GM18511 (cell line): ENCODE data around the gene PLCB1.
A peak's percentile ranks its signal among the peaks of the same experiment; 100 is the strongest.

Experiments used
- ATAC-seq: cut with Tn5 transposase; IDR thresholded peaks from one replicate; pipeline ENCODE4 v1.9.1; 2021; ENCODE audit warnings: mild to moderate bottlenecking, moderate library complexity; ENCODE audit not compliant: unreplicated experiment

The PLCB1 gene

DNA sequence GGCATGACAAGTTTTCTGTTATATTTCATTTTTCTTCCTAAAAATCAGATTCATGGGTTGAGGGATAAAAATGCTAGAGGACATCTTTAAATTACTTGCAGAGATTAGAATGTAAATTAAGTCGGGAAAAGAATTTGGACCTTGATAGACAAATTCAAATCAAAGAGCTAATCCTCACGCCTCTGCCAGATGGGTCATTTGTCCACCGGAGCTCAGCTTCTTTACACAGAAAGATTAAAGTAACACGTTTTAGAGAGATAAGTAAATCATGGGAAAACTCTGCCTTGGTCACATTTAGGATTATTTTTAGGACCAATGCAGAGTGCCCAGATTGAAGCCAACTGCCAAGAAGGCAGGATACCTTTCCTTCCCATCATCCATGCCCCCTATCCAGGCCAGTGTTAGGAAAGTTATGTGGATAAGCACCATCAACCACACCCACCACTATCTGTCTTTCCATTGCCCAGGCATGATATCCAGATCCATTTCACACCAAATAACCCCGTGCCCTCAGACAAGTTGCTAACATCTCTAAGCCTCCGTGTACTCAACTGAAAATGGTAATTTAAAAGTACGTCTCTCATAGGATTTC lies 539.4 kb downstream of the PLCB1 start:
- no peak for ATAC-seq

DNA sequence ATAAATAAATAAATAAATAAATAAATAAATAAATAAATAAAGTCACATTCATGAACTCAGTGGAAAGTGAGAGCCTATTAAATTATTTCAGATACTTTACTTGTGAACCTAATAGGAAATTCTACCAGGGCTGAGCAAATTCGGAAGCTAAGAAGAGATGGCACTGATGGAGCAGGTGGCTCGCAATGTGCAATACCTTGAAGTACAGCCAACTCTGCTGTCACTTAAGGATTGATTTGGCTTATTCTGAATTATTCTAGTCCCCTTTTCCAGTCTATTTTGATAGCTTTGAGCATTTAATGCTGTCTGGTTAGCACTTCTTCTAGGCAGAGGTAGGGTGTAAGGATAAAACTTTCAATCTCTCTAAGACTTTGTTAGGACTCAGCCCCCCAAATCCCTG lies 541.0 kb downstream of the PLCB1 start:
- no peak for ATAC-seq

DNA sequence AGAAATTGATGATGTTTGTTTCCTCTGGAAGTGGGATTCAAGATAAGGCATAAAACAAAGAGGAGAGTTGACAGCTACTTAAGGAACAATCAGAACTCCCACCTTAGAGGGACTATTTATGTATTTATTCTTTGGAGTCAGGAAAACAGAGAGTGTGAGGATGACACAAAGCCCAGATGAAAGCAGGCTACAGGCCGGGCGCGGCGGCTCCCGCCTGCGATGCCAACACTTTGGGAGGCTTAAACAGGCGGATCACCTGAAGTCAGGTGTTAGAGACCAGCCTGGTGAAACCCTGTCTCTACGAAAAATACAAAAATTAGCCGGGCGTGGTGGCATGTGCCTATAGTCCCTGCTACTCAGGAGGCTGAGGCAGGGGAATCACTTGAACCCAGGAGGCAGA lies 543.8 kb downstream of the PLCB1 start:
- no peak for ATAC-seq

DNA sequence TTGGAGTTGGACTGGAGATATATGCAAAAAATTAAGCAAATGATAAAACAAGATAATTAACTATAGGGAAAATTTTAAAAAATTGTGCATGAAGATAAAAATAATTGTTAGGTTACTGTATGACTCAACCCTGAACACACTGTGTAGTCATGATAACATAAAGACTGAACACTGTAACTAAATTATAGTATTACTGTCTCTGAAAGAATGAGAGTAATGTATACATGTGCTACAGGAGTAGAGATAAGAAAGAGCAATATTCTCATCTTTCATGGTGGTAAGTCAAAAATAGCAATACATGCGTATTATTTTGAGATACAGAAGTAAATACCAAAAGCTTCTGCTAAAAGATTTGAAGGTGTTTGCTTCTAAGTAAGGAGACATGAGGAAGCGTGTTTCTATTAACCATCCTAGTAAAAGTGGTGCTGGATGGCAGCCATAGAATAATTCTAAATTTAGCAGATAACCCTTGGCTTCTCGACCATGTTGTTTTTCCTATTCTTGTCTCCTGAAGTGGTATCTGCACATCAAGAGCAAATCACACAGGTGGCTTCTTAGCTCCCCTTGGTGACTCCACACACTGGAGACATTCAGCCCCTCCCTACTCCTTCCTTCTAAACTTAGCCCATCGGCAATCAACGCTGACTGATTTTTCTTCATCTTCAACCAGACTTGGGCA lies 546.2 kb downstream of the PLCB1 start:
- ATAC-seq, result no peak

DNA sequence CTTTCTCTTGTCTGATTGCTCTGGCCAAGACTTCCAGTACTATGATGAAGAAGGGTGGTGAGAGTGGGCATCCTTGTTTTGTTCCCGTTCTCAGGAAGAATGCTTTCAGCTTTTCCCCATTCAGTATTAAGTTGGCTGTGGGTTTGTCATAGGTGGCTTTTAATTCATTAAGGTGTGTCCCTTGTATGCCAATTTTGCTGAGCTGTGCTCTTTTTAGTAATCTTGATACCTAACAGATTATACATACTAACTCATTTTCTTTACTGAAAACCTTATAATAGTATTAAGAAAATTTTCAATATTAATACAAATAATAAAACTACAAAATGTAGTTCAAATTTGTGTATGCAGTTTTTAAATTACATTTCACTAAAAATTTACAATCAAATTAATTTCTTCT lies 557.3 kb downstream of the PLCB1 start:
- no peak for ATAC-seq

DNA sequence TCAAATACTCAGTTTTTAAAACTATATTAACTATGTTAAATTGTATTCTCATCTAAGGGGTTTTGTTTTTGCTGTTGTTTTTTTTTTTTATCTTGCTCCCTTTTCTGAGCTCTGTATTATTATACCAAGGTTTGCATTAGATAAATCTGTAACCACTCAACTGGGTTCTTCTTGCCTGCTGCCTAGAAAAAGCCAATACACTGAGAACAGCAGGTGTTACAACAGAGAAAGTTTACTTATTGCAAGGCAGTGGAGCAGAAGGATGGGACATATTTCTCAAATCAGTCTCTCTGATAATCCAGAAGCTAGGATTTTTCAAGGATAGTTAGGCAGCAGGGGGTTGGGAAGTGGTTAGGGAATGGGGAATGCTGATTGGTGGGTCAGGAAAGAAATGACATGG lies 558.0 kb downstream of the PLCB1 start:
- no peak for ATAC-seq

DNA sequence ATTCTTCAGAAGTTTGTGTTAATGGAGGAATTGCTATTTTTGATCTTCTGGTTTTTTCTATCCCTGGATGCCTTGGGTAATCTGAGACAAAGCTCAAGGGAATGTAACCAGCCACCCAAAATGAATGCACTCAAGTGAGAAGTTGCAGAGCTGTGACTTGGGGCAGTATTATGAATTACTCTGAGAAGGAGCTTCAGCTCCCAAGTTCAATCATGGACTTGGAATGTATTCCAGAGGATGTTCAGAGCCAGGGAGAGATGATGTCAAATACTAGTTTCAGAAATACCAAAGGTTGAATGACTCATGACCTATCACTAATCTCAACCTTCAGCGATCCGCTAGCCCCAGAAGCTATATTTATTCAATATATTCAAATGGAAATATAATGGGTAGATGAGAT lies 561.6 kb downstream of the PLCB1 start:
- ATAC-seq, result no peak

DNA sequence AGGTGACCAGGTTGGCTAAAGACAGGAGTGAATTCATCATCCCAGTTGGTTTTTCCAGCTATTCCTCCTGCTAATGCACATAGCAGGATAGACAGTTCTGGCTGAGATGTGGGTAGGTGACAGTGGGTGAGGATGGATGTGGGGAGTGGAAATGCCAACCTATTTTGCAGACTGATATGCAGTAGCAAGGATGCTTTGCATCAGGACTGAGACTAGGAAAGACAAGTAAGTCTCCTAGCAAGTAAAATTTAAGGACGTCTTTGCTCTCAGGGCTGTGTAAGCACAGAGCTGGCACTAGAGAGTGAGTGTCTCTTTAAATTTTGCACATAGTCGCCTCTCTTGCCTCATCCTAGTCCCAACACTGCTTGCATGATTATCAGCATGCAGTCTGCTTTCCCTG lies 568.7 kb downstream of the PLCB1 start:
- ATAC-seq, result no peak

DNA sequence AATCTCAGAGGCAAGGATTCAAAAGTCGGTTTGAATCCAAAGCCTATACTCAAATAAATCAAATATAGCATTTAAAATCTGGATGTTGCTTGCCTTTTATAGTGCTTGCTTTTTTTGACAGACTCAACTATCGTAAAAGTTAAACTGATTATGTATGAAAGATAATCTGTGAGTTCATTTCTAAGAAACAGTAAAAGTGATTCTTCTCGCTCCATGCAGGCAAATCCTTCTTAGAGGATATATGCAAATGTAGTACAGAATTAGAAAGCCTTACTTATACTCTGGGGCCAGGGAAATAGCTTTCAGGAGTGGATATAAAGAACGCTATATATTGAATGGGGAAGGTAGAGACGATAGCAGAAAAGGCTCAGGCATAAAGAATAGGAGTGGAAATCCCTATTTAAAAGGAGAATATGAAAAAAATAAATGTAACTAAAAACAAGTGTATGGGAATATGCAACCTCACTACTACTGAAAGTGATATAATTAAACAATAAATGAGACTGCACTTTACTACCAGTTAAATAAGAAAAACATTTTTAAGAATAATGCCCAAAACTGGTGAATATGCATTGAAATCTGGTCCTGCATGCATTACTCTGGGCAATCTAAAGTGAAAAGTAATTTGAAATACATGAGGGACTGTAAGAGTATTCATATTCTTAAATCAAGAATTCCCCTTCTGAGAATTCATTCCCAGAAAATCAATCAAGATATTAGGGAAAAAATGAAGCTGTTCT lies 575.1 kb downstream of the PLCB1 start:
- no peak for ATAC-seq

DNA sequence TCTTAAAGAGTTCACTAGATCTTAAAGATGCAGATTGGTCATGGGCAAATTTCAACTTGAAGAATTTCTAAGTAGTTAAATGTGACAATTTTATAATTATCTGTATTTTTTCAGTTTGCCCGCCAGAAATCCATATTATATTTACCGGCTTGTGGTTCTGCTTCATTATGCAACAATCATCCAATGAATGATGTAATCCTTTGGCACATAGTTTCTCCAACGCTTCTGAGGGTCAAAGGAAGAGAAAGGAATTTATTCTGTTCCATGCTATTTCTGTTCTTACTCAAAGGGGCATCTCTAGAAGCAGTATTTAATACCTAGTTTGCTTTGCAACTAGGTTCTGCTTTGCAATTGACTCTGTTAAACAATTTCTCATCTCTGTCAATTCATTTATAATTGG lies 577.6 kb downstream of the PLCB1 start:
- no peak for ATAC-seq

DNA sequence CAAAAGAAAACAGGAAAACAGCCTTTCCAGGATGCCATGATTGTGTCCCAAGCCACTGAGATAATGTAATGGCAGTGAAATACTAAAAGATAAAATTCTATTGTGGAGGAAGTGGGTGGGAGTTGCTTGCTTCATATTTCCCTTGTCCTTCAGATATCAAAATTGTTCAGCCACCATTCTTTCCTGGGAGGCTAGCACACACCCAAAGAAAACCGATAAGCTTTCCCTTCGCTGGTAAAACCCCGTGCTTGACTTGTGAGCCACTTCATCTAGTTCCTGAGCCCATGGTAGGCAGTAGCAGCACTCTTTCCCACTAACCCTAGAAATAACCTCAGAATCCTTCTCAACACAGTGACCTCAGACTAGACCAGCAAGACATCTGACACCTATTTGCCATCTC lies 579.4 kb downstream of the PLCB1 start:
- ATAC-seq, result no peak

DNA sequence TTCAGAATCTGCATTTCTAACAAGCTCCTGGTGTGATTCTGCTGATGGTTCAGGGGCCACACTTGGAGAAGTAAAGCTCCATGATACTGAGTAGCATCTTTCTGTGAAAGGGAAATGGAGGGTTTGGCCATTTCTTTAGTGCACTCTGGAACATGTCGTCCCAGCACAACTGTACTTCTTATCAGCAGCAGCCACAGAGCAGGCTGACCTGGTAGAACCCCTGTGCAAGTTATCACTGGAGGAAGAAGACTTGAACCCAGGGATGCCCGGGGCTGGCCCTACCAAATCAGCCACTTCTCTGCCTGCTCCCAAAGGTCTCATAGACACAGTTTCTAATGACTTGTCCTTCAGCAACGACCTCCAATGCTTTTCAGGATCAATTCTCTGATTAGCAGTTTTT lies 582.1 kb downstream of the PLCB1 start:
- ATAC-seq, result no peak

DNA sequence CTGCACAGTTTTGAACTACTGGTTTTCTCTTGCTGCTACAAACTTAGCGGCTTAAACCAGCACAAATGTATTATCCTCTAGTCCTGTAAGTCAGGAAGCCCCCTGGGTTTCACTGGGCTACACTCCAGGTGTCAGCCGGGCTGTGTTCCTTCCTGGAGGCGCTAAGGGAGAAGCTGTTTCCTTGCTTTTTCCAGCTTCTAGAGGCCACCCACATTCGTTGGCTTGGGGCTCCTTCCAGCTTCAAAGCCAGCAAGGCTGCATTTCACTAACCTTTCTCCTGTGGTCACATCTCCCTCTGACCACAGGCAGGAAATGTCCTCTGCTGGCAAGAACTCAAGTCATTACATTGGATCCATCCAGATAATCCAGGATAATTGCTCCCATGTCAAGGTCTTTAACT lies 586.2 kb downstream of the PLCB1 start:
- ATAC-seq, result no peak

DNA sequence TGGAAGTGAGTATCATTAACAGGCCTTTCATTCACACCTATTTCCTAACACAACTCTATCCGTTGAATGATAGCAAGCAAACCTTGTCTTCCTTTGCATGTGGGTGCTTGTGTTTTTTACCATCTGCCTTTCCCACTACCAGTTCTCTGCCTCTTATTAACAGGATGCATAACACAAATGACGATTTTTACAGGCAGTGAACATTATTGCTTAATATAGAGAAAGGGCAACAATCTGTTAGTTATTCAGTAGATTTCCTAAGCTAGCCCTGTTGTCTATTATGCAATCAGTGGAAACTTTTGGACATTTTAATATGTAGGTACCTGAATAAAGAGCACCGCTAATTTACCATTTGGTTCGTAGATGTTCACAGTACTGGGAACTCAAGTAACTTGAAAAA lies 588.0 kb downstream of the PLCB1 start:
- ATAC-seq, result no peak

DNA sequence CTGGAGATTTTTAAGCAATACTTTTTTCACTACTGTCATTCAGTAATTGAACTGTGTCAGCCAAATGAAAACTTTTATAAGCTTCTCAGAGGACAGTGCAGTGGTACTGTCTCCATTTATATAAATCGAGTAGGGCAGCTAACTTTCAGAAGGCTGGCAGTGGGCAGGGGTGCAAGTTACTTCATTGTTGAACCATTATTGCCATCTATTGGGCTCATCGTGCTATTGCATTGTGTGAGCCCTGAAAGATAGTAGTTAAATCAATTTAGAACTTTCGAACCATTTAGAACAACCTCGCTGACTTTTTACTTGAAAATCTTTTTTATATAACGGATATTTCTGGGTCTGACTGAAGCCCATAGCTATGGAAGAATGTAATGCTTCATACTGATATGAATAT lies 589.0 kb downstream of the PLCB1 start:
- ATAC-seq, result peak; percentile 78

DNA sequence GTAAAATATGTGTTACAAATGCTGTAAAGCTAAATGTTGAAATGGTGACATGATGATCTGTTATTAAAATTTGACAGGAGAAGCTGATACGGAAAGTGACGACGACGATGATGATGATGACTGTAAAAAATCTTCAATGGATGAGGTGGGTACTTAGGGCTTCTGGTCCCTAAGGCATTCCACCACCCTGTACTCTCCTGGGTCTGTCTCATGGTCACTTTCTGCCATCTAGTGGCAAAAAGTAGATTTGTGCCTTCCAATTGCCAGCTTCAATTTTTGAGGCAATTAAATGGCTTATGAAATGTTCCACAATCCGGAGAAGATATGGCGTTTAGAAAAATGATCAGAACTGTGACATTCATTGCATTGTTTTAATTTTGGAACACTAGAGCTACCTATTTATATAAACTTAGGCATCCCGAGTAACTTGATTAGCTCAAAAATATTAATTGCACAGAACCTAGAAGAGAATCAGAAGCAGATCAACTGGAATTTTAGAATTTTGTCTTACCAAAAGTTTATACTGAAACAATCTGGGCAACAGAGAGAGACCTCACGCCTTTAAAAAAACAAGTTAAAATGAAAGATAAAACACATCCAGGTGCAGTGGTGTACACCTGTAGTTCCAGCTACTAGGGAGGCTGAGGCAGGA lies 590.3 kb downstream of the PLCB1 start:
- ATAC-seq, result peak; percentile 76

DNA sequence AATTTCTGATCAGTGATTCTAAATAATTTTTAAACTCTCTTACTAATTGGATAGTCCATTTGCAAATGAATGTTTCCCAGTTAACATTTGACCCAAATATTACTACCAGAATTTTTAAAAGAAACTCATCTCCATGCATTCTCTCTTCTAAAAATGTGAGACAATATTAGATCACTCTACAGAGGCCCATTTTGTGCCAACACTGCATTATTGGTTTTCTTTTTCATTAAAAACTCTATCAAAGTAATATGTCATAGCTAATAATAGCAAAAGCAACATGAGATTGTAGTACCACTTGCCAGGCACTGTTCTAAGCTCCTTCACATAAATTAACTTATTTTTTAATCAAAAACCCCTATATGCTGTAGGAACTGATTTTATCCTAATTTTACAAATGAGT lies 591.2 kb downstream of the PLCB1 start:
- no peak for ATAC-seq

DNA sequence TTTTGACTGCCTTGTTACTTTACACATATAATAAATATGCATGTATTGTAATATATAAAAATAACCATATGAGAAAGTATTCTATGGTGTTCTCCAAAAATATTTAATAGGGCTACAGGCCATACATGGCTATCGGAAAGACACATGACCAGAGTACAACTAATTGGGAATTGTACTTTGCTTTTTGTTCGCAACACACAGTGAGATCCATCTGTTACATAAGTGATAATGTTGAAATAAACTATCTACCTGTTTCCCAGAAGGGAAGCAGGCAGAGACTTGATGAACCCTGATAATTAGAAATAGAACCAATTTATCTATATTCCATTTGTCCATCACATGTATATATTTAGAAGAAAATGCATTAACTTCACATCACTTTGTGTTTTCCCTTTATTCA lies 592.8 kb downstream of the PLCB1 start:
- no peak for ATAC-seq

DNA sequence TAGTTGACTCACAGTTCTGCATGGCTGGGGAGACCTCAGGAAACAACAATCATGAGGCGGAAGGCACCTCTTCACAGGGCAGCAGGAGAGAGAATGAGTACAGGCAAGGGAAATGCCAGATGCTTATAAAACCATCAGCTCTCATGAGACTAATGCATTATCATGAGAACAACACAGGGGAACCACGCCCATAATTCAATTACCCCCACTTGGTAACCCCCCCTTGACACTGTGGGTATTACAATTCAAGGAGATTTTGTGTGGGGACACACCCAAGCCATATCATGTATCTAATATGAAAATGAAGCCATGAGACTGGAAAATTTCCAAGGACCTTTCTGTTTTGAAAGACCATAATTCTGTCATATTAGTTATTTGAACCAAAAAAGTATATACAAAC lies 594.4 kb downstream of the PLCB1 start:
- ATAC-seq, result no peak

DNA sequence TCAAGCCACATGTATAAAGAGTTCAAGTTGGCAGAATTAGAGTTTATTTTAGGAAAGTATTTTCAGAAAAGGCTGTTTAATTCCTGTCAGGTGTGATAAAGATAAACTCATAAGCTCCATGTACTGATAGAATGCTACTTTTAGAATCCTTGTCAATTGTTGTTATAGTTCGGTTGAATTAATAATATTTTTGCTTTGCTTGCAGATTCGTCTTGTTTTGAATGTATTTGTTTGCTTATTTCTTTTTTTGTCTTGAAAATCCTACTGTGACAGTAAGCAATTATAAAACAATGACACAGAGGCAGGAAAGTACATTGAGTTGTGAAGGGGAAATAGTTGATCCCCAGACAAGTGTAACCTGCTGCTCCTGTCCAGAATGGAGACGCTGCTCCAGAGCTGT lies 602.9 kb downstream of the PLCB1 start:
- no peak for ATAC-seq

DNA sequence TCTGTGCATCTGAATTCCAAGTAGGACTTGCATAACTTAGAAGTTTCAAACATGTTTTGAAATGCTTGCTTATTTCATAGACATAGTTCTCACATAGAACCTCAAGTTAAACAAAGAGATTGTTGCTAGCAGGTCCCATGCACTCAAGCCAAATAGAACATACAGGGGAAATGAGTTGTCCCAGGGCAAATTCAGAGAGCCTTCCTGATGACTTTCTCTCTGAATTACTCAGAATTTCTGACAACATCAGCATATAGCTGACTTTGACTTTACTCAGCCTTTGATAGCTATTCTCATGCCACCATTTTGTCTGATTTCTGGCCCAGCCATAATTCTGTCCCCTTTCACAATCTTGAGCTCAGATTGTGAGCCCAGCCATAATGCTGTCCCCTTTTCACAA lies 603.6 kb downstream of the PLCB1 start:
- no peak for ATAC-seq

DNA sequence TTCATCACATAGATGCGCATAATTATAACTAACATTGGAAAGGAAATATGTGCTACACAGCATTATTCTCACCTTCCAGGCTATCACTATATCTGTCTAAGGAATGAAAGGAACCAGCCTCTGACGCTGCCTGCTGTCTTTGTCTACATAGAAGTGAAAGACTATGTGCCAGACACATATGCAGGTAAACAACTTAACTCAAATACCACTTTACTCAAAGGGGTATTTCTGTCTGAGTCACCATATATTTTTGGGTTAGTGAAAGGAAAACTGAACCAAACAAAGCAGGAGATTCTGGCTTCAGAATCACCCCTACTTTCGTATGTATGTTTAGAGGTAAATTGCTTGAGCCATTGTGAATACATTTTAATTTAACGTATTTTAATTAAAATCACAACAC lies 608.2 kb downstream of the PLCB1 start:
- peak; percentile 84 for ATAC-seq
